Panc1 (cell line): ENCODE measurements around the gene ATP11A. TPM values are rescaled to one million over a fixed set of nuclear protein-coding genes. Genes with fewer than 3 reads are reported as not detected.
A peak's percentile ranks its signal among the peaks of the same experiment; 100 is the strongest.

Experiments used
- ATAC-seq: fragments of 200-7000 bp; cut with Tn5 transposase; 2 replicates; pipeline ENCODE4 v1.9.1; 2020; ENCODE audit warnings: mild to moderate bottlenecking, moderate library complexity
- BruUV-seq: library from RNA; stranded (reverse); fragments of 400-500 nt; replicated peaks from 2 replicates; lab custom pipeline; 2021; lab: Mats Ljungman, UMichigan
- CTCF ChIA-PET: fragments of 300-600 bp; sonication (Branson Sonifier 250); formaldehyde crosslinking; loops from one replicate; lab custom pipeline; 2022; ENCODE audit warnings: antibody characterized with exemption; lab: Charles Lee
- POLR2A ChIA-PET: fragments of 300-600 bp; sonication (Branson Sonifier 250); formaldehyde crosslinking; loops from one replicate; lab custom pipeline; 2022; ENCODE audit warnings: antibody characterized with exemption; lab: Charles Lee
- DNase-seq: peaks from one replicate; pipeline ENCODE4 v3.0.0-alpha.2; 2010; ENCODE audit warnings: low read depth, low spot score
- H3K27ac ChIP-seq: 2 replicates; pipeline ENCODE4 v1.5.1; 2011; ENCODE audit warnings: mild to moderate bottlenecking, low read length, inconsistent platforms
- H3K27me3 ChIP-seq: fragments of 200-500 bp; sonication (Bioruptor generic); 2 replicates; pipeline ENCODE4 v1.6.0; 2014; ENCODE audit warnings: low read length, inconsistent platforms; ENCODE audit not compliant: control insufficient read depth, insufficient read depth
- H3K36me3 ChIP-seq: fragments of 200-500 bp; sonication (Bioruptor generic); 2 replicates; pipeline ENCODE4 v1.5.1; 2014; ENCODE audit warnings: inconsistent platforms, mild to moderate bottlenecking, low read length, moderate library complexity; ENCODE audit not compliant: control insufficient read depth, insufficient read depth
- H3K4me1 ChIP-seq: 2 replicates; pipeline ENCODE4 v1.5.1; 2011; ENCODE audit warnings: inconsistent platforms, mild to moderate bottlenecking, low read length, moderate library complexity; ENCODE audit not compliant: control insufficient read depth, insufficient read depth
- H3K4me3 ChIP-seq, 2 experiments: 2 replicates each; pipeline ENCODE4 v1.5.1; 2011 to 2012; ENCODE audit warnings: low read depth in 2 of 2, low read length in 2 of 2, mild to moderate bottlenecking in 2 of 2, inconsistent platforms in 1 of 2, moderate library complexity in 1 of 2
- H3K9me3 ChIP-seq: fragments of 200-500 bp; sonication (Bioruptor generic); 2 replicates; pipeline ENCODE4 v1.5.1; 2014; ENCODE audit warnings: low read depth, mild to moderate bottlenecking, inconsistent platforms, low read length, moderate library complexity; ENCODE audit not compliant: control insufficient read depth, insufficient read depth
- CTCF ChIP-seq: fragments of 450-650 bp; IDR thresholded peaks from 2 replicates; pipeline ENCODE4 v1.5.1; 2017; ENCODE audit warnings: mild to moderate bottlenecking
- POLR2AphosphoS5 ChIP-seq: IDR thresholded peaks from 2 replicates; pipeline ENCODE4 v1.6.1; 2012; ENCODE audit warnings: mild to moderate bottlenecking, low read depth, low read length, moderate library complexity
- REST ChIP-seq, 2 experiments: IDR thresholded peaks; 2 replicates each; pipeline ENCODE4 v1.6.1; 2011 to 2012; ENCODE audit warnings: low read depth in 2 of 2, control low read depth in 1 of 2, low read length in 1 of 2, mild to moderate bottlenecking in 1 of 2, moderate library complexity in 1 of 2; ENCODE audit not compliant: insufficient read depth in 1 of 2
- SIN3A ChIP-seq: IDR thresholded peaks from 2 replicates; pipeline ENCODE4 v1.6.1; 2012; ENCODE audit warnings: low read depth, mild to moderate bottlenecking, low read length, moderate library complexity, borderline replicate concordance; ENCODE audit not compliant: insufficient read depth
- TCF7L2 ChIP-seq: IDR thresholded peaks from 2 replicates; pipeline ENCODE4 v1.6.1; 2011; ENCODE audit warnings: mild to moderate bottlenecking, low read depth, low read length, inconsistent platforms
- in situ Hi-C: cut with HindIII; loops from 2 replicates; pipeline ENCODE4 v1.10.0; 2016; ENCODE audit warnings: low sequenced_read_pairs, low pct_unique_long_range_greater_than_20kb
- intact Hi-C: fragments of 100-400 bp; cut with micrococcal nuclease; formaldehyde crosslinking; loops from one replicate; pipeline ENCODE4 v1.10.0; 2022; ENCODE audit not compliant: unreplicated experiment
- total RNA-seq: library from RNA; stranded (reverse); gene quantifications from one replicate; pipeline ENCODE4 v1.2.1, GENCODE V29; 2021; ENCODE audit not compliant: unreplicated experiment

ATP11A gene
- total RNA-seq, 1 experiment from 2014 or later, result 85.8 TPM

- POLR2A ChIA-PET, result no interaction called here
- no TSS peak for BruUV-seq
- in situ Hi-C loops, result no loop called here
- Histone ChIP-seq H3K4me1 (peaks cover 54% of the 10 kb centered on the region), H3K36me3 (no peaks in the 10 kb centered on the region), H3K27ac (peak overlapping the region; percentile 82), H3K9me3 (no peaks in the 10 kb centered on the region), H3K27me3 (no peaks in the 10 kb centered on the region), H3K4me3 (peak overlapping the region; percentile 9 to 44; a peak in 2 of 4 replicates)
- ATAC-seq (no peak), DNase-seq (no peak)
- intact Hi-C loops, result no loop called here
- CTCF ChIA-PET, result no interaction called here
- no peak for TF ChIP-seq TCF7L2
- no peak for TF ChIP-seq SIN3A
- no peak for TF ChIP-seq POLR2AphosphoS5
- TF ChIP-seq REST (IDR thresholded peaks at IDR 0.05; ENCODE audit: insufficient read depth in 1 of 2, low read depth in 2 of 2, low read length in 1 of 2), result no peak
- no peak for TF ChIP-seq CTCF
These were observed 21.2 kb downstream of the ATP11A start for GRCh38 chr13:112710855-112711527.

- 0 out of 2 replicates have a peak, but pooled peaks have one; percentile 22 for TF ChIP-seq POLR2AphosphoS5
- TF ChIP-seq TCF7L2, result no peak
- Histone ChIP-seq H3K27ac (peak overlapping the region; percentile 82), H3K4me1 (peaks cover 56% of the 10 kb centered on the region), H3K36me3 (no peaks in the 10 kb centered on the region), H3K4me3 (peak overlapping the region; percentile 9 to 44; a peak in 3 of 4 replicates), H3K9me3 (no peaks in the 10 kb centered on the region), H3K27me3 (no peaks in the 10 kb centered on the region)
- no TSS peak for BruUV-seq
- ChIA-PET POLR2A (no interaction called here), CTCF (no interaction called here)
- in situ Hi-C loops (no loop called here), intact Hi-C loops (no loop called here)
- ATAC-seq (peak; percentile 94), DNase-seq (no peak)
These were observed 21.9 kb downstream of the ATP11A start for GRCh38 chr13:112711528-112712265.
